Hematopoietic multipotent progenitor cell treated with erythropoietin and hydrocortisone succinate and interleukin-3 and kit ligand, for 15 days (in vitro differentiated cells): ENCODE data around the gene G6PC1.
A peak's percentile ranks its signal among the peaks of the same experiment; 100 is the strongest.

Experiments used
- DNase-seq: peaks from one replicate; pipeline ENCODE4 v3.0.0-alpha.2; 2015; ENCODE audit warnings: low spot score

The G6PC1 gene

GRCh38 chr17:42937712-42938596 lies 37.4 kb downstream of the G6PC1 start:
- peak; percentile 20 for DNase-seq

GRCh38 chr17:42944211-42944610 lies 43.6 kb downstream of the G6PC1 start:
- DNase-seq, result no peak

- DNase-seq, result no peak
Observed at GRCh38 chr17:42946812-42947211, 46.2 kb downstream of the G6PC1 start.

- no peak for DNase-seq
Observed at GRCh38 chr17:42950044-42950783, 49.6 kb downstream of the G6PC1 start.
